Germinal center (tissue), 1 donor: ENCODE data around the gene SLC39A10.
"Not testable (repeated sequence)": the region's sequence is repeated elsewhere in the genome, so short reads cannot be mapped to it uniquely, and the experiment has no call there.

Experiments
- DNase-seq: peaks from one replicate; pipeline ENCODE4 v3.0.0; 2012; ENCODE audit warnings: mixed read lengths, low spot score

The SLC39A10 gene

DNA sequence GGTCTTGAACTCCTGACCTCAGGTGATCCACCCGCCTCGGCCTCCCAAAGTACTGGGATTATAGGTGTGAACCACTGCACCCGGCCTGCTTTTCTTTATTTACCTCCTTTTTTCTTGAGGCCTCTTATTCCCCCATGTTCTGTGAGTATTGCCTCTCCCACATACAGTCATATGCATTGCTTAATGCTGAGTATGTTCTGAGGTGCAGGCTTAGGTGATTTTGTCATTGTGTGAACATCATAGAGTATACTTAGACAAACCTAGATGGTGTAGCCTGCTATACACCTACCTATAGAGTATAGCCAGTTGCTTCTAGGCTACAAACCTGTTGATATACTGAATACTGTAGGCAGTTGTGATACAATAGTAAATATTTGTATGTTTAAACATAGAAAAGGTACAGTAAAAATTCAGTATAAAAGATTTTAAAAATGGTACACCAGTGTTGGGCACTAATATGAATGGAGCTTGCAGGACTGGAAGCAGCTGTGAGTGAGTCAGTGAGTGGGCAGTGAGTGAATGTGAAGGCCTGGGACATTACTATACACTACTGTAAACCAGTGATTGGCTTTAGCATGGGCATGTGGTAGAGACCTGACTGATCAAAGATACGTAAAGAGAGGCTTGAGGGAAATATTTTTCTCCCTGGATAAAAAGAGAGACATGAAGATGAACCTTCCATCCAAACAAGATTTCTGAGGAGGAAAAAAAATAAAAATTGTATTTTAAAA is 17.6 kb downstream of the SLC39A10 start:
- no peak for DNase-seq

DNA sequence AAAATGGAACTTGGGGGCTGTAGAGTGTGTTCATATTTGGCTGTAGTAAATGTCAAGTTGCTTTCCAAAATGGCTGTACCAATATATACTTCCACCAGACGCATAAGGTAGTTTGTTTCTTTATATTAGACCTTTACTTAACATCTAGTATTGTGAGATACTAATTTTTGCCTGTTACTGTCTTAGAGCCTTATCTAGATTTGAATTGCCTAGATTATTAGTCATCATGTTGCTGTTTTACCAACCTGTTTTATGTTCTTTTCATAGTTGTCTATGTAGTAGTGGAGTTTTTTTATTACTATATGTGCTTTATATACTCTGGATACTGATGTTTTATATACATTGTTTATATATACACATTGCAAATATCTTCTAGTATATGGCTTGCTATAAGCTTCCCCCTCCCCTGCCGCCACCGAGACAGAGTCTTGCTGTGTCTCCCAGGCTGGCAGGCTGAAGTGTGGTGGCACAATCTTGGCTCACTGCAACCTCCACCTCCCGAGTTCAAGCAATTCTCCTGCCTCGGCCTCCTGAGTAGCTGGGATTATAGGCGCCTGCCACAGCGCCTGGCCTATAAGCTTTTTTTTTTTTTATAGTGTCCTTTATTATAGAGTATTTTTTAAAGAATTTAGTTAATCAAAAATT is 18.9 kb downstream of the SLC39A10 start:
- DNase-seq, result no peak

DNA sequence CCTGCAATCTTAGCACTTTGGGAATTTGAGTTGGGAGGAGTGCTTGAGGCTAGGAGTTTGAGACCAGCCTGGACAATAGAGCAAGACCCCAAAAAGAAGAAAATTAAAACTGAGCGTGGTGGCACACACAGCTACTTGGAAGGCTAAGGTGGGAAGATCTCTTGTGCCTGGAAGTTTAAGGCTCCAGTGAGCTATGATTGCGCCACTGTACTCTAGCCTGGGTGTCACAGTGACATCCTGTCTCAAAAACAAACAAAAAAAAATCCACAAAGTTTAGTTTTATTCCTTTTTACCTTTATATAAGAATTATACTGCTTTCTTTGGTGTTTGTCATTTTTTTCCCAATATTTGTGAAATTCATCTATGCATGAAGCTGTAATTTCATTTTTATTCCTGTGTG is 20.3 kb downstream of the SLC39A10 start:
- no peak for DNase-seq

DNA sequence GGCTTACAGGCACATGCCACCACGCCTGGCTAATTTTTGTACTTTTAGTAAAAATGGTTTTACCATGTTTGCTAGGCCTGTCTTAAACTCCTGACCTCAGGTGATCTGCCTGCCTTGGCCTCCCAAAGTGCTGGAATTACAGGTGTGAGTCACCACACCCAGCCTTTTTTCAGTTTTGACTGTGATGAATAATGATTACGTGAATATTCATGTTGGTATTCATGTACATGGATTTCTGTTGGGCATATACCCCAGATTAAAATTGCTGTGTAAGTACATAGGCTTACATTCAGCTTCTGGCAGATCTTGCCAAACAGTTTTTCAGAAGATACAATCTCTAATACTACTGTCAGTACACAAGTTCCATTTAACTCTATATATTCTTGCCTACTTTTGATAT is 20.9 kb downstream of the SLC39A10 start:
- no peak for DNase-seq

DNA sequence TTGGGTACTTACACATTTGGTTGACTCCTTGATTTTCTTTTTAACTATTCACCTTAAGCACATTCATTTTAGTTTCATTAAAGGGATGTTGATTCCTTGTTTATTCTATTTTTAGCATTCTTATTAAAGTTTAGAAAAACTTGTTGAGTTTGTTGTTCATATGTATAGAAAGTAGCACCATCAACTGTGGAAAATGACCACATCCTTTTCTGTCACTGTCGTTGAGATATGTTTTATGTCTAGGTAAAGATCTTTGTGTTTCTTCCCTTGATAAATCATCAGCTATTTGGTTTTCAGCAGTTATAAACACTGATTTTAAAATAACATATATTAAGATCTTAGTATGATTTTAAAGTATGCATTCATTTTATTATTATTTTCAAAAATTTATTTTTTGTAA is 25.1 kb downstream of the SLC39A10 start:
- no peak for DNase-seq

DNA sequence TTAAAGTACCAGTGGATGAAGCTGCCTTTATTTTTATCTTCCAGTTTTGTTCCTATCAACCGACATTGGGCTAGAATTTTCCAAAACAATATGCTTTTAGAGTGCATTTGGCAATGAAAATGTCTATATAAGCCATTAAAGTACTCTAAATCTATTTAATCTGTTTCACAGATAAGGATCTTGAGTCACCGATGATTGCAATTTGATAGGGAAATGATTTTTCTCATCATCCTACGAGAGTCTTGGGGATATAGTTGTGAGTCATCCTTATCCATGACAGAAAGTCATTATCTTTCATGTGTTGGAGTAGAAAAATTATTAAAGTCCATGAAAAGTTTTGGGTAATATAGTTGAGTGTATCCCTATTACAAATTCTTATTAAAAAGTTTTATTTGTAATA is 26.1 kb downstream of the SLC39A10 start:
- no peak for DNase-seq

DNA sequence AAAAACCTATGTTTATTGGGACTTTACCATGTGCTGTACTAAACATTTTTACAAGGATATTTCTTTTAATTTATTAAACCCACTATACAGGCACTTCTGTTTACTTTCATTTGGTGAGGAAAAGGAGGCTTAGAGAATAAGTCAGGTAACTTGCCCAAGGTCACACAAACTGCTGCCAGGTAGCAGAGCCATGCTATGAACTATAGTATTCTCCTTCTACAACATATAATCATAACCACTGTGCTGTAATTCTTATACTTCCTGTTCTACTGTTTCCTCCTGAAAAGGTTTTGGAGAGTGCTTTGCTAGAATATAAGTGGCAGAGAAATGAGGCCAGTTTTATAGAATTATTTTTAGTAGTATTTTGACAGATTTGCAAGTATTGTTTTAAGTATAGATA is 29.5 kb downstream of the SLC39A10 start:
- DNase-seq, result no peak

DNA sequence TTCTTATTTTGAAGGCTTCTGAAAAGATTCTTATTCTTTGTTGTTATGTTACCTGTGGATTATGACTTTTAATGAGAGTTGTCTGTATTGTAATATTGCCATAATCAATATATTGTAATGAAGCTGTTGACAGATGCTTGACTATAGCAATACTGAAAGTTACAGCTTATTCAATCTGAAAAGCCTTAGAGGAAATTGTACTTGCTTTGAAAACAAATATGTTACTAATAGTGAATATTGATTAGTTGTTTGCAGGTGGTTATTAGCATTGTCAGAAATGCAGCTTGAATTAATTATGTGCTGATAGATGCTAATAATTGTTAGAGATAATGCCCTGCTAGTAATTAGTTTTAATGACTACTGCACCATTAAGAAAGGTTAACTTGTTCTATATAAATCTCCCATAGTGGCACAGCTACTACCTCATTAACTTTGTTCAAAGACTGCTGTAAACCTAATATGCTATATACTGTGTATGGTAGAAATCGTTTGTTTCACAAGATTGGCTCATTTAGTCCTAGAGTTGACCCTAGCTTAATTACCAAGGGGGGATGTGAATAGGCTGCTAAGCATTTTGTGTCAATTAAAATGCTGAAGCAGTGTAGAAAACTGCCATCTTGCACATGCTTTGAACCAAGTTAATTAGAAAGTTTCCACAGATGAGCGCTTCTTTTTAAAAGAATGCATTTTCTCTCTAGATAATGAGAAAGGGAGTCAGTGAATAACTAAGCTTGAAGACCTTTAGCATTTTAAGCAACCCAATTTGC is 30.5 kb downstream of the SLC39A10 start:
- no peak for DNase-seq

DNA sequence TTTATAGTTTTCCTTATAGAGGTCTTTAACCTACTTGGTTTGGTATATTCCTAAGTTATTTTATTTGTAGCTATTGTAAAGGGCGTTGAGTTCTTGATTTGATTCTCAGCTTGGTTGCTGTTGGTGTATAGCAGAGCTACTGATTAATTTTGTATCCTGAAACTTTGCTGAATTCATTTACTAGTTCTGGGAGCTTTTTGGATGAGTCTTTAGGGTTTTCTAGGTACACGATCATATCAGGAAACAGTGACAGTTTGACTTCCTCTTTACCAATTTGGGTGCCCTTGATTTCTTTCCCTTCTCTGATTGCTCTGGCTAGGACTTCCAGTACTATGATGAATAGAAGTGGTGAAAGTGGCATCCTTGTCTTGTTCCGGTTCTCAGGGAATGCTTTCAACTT is 35.5 kb downstream of the SLC39A10 start:
- not testable (repeated sequence) for DNase-seq

DNA sequence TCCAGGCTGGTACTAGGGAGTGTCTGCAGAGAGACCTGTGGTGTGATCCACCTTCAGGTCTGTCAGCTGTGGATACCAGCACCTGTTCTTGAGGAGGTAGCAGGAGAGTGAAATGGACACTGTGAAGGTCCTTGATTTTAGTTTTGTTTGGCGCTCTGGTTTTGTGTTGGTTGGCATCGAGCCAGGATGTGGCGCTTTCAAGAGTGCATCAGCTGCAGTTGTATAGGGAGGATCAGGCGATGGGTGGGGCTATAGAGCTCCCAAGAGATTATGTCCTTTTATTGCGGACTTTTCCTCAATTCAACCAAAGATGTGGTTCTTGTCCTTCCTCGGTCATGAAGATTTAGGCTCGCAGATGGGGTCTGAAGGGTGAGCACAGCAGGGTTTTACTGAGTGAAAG is 37.5 kb downstream of the SLC39A10 start:
- no peak for DNase-seq

DNA sequence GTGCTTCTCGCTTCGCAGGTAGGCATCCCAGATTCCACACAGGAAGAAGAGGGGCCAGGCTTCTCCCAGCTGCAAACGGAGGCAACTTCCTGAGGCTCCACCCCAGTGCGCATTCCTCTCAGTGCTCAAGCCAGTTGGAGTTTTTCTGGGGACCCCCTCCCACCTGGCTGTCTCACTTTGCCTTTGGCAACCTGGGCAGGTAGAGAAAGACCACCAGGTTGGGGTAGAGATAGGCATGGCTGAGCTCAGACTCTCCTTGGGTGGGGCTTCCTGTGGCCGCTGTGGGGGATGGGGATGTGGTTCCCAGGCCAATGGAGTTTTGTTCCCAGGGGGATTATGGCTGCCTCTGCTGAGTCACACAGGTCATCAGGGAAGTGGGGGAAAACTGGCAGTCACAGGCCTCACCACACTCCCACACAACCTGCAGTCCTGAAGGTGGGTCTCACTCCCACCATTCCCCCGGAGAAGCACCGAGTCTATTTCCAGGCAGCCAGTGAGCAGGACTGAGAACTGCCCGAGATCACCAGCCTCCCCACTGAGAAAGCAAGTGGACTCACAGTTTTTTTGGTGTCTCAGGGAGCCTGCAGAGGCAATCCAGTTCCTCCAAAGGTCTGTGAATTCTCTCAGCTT is 38.1 kb downstream of the SLC39A10 start:
- DNase-seq, result no peak

DNA sequence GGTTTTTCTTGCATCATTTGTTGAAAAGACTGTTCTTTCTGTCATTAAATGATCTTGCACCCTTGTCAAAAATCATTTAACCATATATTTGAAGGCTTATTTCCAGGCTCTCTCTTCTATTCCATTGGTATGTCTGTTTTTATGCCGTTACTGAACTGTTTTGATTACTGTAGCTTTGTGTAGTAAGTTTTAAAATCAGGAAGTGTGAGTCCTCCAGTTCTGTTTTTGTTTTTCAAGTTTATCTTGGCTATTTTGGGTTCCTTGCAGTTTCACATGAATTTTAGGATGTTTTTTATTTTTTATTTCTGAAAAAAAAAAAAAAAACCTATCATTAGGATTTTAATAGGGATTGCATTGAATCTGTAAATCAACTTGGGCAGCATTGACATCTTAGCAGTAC is 39.0 kb downstream of the SLC39A10 start:
- DNase-seq, result no peak

DNA sequence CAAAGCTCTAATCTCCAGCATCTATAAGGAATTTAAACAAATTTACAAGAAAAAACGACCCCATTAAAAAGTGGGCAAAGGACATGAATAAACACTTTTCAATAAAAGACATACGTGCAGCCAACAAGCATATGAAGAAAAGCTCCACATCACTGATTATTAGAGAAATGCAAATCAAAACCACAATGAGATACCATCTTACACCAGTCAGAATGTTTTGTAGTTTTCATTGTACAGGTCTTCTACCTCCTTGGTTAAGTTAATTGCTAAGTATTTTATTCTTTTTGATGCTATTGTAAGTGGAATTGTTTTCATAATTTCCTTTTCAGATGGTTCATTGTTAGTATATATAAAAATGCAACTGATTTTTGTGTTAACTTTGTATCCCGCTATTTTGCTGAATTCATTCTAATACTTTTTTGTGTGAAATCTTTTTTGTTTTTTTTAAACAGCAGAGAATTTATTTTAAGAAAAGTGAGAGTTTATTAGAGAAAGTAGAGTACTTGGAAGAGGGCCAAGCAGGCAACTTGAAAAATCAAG is 40.7 kb downstream of the SLC39A10 start:
- no peak for DNase-seq

DNA sequence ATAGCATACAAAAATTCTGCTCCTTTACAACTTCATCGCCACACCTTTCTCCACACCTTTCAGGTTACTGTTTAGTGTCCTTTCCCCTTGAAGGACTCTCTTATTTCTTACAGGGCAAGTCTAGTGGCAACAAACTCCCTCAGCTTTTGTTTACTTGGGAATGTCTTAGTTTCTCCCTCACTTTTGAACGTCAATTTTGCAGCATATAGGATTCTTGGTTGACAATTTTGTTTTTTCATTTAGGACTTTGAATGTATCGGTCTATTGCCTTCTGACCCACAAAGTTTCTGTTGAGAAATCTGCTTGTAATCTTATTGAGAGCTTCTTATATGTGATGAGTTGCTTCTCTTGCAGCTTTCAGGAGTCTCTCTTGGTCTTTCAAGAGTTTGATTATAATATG is 43.5 kb downstream of the SLC39A10 start:
- DNase-seq, result no peak

DNA sequence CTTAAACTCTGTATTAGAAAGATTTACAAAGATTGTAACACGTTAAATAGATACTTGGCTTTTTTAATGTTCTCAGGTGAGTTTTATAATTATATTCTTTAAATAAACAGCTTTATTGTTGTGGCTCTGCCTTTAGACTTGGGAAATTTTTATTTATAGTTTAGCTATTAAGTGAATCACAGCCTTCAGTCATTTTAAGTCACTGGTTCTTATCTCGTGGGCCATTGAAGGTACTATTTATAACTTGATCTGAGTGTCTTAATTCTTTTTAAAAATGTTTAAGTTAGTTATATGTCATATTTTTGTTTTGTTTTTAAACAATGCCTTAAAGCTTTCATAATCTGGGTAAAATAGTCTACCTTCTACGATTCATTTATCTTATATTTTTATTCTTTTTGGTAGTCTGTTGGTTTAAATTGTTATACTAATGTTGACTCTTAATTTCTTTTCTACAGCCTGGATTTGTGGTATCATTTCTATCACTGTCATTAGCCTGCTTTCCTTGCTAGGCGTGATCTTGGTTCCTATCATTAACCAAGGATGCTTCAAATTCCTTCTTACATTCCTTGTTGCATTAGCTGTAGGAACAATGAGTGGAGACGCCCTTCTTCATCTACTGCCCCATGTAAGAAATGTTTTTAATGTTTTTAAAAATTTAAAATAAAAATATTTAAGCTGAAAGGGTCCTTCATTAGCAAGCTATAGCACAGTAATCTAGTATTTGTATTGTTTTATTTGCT is 49.3 kb downstream of the SLC39A10 start:
- no peak for DNase-seq

DNA sequence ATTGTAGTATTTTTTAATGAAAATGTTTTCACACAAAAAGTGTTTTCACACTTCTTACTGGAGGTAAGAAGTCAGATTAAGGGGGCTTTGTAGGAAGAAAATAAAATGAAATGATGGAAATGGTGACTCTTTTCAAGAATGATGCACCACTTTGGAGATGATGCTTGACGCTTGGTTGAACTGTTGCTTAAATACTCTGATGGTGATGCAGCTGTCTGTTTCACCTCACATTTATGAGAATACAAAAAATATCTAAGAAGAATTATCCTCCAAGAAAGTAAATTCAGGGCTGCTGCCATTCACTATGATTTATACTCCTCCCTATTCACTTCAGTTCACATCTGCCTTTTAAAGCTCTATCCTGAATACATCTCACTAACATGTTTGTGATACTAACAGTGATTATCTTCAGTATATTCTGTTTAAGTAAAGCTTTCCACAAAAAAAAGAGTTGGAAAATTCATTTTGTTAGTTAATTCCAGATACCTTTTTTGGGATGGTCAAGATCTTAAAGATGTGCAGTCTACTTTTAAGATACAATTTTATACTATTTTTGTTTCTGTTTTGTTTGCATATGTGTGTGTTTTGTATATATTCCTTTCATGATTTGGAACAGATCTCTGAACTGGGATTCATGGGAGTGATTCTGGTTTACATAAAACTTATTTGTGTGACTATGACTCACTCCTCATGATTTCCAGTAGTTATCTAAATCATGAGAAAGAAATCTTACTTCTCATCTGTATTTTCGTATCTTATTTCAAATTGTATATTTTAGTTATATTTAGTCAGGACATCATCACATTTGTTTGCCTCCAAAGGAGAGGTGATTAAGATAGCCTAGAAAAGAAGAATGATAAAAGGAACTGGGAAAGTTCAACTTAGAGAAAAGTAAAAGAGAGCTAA is 53.1 kb downstream of the SLC39A10 start:
- no peak for DNase-seq

DNA sequence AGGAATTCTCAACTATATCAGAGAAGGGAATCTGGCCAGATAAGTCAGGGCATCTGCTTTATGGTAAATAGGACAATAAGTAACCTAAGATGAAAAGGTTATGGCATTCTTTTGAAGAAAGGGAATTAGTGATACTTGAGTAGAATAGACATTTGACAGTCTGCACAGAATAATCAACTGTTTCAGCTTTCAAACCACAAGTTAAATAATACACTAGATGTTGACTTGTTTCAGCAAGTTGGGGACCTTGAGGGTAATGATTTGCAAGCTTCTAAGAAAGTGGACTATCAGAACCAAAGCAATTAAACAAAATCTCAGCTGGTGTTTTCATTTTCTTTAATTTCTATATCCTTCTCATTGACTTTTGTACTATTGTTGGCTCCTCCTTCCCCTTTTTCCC is 54.5 kb downstream of the SLC39A10 start:
- DNase-seq, result no peak

DNA sequence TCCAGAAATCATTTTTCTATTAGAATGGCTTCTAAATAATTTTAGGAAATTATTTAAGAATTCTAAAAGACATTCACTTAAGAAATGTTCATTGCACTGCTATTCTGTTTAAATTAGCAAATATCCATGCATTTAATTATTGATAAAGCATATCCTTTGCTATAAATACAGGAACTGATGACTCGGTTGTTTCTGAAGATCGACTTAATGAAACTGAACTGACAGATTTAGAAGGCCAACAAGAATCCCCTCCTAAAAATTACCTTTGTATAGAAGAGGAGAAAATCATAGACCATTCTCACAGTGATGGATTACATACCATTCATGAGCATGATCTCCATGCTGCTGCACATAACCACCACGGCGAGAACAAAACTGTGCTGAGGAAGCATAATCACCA is 59.4 kb downstream of the SLC39A10 start:
- no peak for DNase-seq

DNA sequence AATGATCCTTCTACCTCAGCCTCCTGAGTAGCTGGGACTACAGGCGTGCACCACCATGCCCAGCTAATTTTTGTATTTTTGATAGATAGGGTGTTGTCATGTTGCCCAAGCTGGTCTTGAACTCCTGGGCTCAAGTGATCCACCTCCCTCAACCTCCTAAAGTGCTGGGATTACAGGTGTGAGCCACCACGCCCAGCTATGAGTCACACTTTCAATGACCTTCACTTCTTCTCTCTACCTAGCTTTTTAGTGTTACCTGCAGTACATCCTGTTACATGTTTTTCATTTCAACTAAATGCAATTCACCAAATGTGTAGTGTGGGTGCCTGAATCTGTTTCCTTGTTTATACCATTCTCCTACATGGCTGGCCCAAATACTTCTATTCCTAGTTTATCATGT is 64.0 kb downstream of the SLC39A10 start:
- DNase-seq, result no peak

DNA sequence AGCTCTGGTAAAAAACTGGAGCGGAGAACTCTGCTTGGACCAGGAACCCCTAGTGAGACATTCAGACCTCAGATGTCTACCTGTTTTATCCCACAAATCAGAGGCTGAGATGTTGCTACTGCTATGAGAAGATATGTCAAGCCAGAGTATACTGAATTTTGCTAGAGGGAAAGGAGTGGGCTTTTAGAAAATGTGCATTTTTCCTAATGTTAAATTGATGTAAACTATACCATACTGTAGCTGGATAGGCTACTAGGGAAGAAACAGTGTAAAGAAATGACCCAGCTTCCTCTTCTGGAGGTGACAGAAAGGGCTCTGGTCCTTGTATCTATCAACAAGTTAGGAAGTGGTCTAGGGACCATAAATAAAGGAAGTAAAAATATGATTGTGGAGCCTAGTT is 65.0 kb downstream of the SLC39A10 start:
- DNase-seq, result no peak

DNA sequence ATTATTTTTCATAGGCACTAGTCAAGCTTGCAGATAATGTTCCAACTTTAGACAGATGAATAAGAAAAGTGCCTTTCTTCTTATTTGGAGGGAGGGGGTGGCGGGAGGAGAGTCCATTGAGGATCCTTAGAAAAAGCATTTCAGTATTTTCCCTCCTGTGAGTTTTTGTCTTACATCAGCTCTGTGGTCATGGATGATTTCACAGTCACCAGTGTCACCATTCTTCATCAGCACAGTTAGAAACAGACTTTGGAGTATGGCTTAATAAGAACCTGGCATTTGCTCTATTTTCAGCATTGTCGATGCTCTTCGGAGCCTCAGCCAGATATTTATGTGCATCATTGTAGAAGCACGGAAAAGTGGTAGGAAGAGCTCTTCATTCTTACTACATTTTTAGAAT is 70.1 kb downstream of the SLC39A10 start:
- DNase-seq, result no peak
